ENCODE results near the gene ERGIC1. TPM values are rescaled to one million over a fixed set of nuclear protein-coding genes. Genes with fewer than 3 reads are reported as not detected.

The ERGIC1 gene
- polyA plus RNA-seq, 1 donor from 2014 or later = 59.1 TPM

DNA sequence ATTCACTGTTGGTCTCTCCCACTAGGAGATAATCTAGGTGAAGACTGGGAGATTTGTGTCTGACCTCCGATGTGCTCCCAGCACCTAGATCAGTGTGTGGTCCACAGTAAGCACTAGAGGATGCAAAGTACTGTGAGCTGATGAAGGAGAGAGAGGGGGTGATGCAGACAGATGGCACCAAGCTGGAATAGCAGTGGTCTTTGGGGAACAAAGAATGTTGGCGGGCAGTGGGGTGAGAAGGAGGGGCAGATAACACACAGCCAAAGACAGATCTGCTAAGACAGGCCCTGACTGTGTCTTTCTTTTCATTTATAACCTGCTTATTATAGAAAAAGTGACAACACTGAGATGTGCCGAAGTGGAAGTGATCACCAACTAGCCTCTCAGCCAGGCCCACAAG is 37.5 kb downstream of the ERGIC1 start:
- no peak overlapping the region for H2AFZ ChIP-seq (ENCODE audit: low read depth, low read length)
- TF ChIP-seq MXI1 (conservative IDR thresholded peaks at IDR 0.05; ENCODE audit: poor library complexity, severe bottlenecking) (no peak), RAD21 (conservative IDR thresholded peaks at IDR 0.05) (no peak), POLR2AphosphoS5 (IDR thresholded peaks at IDR 0.05) (no peak), EZH2 (IDR thresholded peaks at IDR 0.05; ENCODE audit: borderline replicate concordance, insufficient read depth, low read length, poor library complexity, severe bottlenecking) (no peak), EP300 (conservative IDR thresholded peaks at IDR 0.05; ENCODE audit: poor library complexity, severe bottlenecking) (no peak)
- no peaks in the 10 kb centered on the region for H3K9me3 ChIP-seq (ENCODE audit: low read length)
- H3K4me2 ChIP-seq (ENCODE audit: low read length) = no peak overlapping the region
- H3K36me3 ChIP-seq (ENCODE audit: insufficient read depth, low read length) = no peaks in the 10 kb centered on the region
- no peaks in the 10 kb centered on the region for H3K27me3 ChIP-seq (ENCODE audit: insufficient read depth, low read depth, low read length)
- H3K27ac ChIP-seq (ENCODE audit: low read length) = no peak overlapping the region
- H3K79me2 ChIP-seq (replicated peaks; ENCODE audit: insufficient read depth, low read length) = no peaks in the 10 kb centered on the region
- H4K20me1 ChIP-seq (ENCODE audit: insufficient read depth) = no peaks in the 10 kb centered on the region
- H3K4me3 ChIP-seq (ENCODE audit: low read length) = no peak overlapping the region
- no peaks in the 10 kb centered on the region for H3K9me2 ChIP-seq (ENCODE audit: insufficient read depth, low read length)
- H3K9ac ChIP-seq (ENCODE audit: low read length) = no peak overlapping the region
- H3F3A ChIP-seq (ENCODE audit: insufficient read depth, low read length, poor library complexity, severe bottlenecking) = no peaks in the 10 kb centered on the region

DNA sequence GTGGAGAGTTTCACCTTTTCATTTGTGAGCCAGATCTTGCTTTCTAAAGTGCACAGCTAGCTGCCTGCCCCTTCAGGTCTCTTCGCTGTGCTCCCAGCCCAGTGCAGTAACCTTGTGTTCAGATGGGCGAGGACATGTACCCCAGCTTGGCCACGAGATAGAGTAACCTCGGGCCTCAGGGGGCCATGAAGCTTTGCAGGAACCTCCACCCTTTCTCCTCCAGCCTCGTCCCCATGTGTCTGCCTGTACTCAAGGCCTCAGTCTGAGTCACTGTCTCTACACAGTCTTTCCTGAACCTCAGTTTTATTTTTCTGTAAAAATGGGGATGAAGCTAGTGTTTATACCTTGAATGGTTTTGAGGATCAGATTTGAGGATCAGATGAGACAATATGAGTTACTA is 37.9 kb downstream of the ERGIC1 start:
- TF ChIP-seq TAF1 (IDR thresholded peaks at IDR 0.05; ENCODE audit: low read depth) = no peak
- no peak for TF ChIP-seq SMC3 (conservative IDR thresholded peaks at IDR 0.05; ENCODE audit: poor library complexity)
- no peak for TF ChIP-seq MXI1 (conservative IDR thresholded peaks at IDR 0.05; ENCODE audit: poor library complexity, severe bottlenecking)
- no peak for TF ChIP-seq RAD21 (conservative IDR thresholded peaks at IDR 0.05)
- TF ChIP-seq, protein P1, sequence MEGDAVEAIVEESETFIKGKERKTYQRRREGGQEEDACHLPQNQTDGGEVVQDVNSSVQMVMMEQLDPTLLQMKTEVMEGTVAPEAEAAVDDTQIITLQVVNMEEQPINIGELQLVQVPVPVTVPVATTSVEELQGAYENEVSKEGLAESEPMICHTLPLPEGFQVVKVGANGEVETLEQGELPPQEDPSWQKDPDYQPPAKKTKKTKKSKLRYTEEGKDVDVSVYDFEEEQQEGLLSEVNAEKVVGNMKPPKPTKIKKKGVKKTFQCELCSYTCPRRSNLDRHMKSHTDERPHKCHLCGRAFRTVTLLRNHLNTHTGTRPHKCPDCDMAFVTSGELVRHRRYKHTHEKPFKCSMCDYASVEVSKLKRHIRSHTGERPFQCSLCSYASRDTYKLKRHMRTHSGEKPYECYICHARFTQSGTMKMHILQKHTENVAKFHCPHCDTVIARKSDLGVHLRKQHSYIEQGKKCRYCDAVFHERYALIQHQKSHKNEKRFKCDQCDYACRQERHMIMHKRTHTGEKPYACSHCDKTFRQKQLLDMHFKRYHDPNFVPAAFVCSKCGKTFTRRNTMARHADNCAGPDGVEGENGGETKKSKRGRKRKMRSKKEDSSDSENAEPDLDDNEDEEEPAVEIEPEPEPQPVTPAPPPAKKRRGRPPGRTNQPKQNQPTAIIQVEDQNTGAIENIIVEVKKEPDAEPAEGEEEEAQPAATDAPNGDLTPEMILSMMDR (IDR thresholded peaks at IDR 0.05; ENCODE audit: poor library complexity, severe bottlenecking) = no peak
- TF ChIP-seq EZH2 (IDR thresholded peaks at IDR 0.05; ENCODE audit: borderline replicate concordance, insufficient read depth, low read length, poor library complexity, severe bottlenecking) = no peak
- TF ChIP-seq POLR2AphosphoS5 (IDR thresholded peaks at IDR 0.05) = no peak
- TF ChIP-seq, protein P2, sequence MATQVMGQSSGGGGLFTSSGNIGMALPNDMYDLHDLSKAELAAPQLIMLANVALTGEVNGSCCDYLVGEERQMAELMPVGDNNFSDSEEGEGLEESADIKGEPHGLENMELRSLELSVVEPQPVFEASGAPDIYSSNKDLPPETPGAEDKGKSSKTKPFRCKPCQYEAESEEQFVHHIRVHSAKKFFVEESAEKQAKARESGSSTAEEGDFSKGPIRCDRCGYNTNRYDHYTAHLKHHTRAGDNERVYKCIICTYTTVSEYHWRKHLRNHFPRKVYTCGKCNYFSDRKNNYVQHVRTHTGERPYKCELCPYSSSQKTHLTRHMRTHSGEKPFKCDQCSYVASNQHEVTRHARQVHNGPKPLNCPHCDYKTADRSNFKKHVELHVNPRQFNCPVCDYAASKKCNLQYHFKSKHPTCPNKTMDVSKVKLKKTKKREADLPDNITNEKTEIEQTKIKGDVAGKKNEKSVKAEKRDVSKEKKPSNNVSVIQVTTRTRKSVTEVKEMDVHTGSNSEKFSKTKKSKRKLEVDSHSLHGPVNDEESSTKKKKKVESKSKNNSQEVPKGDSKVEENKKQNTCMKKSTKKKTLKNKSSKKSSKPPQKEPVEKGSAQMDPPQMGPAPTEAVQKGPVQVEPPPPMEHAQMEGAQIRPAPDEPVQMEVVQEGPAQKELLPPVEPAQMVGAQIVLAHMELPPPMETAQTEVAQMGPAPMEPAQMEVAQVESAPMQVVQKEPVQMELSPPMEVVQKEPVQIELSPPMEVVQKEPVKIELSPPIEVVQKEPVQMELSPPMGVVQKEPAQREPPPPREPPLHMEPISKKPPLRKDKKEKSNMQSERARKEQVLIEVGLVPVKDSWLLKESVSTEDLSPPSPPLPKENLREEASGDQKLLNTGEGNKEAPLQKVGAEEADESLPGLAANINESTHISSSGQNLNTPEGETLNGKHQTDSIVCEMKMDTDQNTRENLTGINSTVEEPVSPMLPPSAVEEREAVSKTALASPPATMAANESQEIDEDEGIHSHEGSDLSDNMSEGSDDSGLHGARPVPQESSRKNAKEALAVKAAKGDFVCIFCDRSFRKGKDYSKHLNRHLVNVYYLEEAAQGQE (IDR thresholded peaks at IDR 0.05; ENCODE audit: borderline replicate concordance) = no peak
- no peak for TF ChIP-seq EP300 (conservative IDR thresholded peaks at IDR 0.05; ENCODE audit: poor library complexity, severe bottlenecking)
- Histone ChIP-seq H3F3A (ENCODE audit: insufficient read depth, low read length, poor library complexity, severe bottlenecking) (no peaks in the 10 kb centered on the region), H3K36me3 (ENCODE audit: insufficient read depth, low read length) (no peaks in the 10 kb centered on the region), H3K4me3 (ENCODE audit: low read length) (no peak overlapping the region), H3K27me3 (ENCODE audit: insufficient read depth, low read depth, low read length) (no peaks in the 10 kb centered on the region), H3K9ac (ENCODE audit: low read length) (no peak overlapping the region), H4K20me1 (ENCODE audit: insufficient read depth) (no peaks in the 10 kb centered on the region), H2AFZ (ENCODE audit: low read depth, low read length) (no peak overlapping the region), H3K4me2 (ENCODE audit: low read length) (no peak overlapping the region), H3K9me2 (ENCODE audit: insufficient read depth, low read length) (no peaks in the 10 kb centered on the region), H3K27ac (ENCODE audit: low read length) (no peak overlapping the region), H3K9me3 (ENCODE audit: low read length) (no peaks in the 10 kb centered on the region), H3K79me2 (replicated peaks; ENCODE audit: insufficient read depth, low read length) (no peaks in the 10 kb centered on the region)
